Fibroblast of skin of right quadriceps (primary cell): ENCODE results near the gene PRDX1.
"Not testable (repeated sequence)": the region's sequence is repeated elsewhere in the genome, so short reads cannot be mapped to it uniquely, and the experiment has no call there.

Source experiments
- DNase-seq: peaks from one replicate; pipeline ENCODE4 v3.0.0-alpha.2; 2013

The PRDX1 gene

GRCh38 chr1:45535988-45536766 lies 14.5 kb upstream of the PRDX1 start:
- DNase-seq, result no peak

- no peak for DNase-seq
Measured at GRCh38 chr1:45531873-45532272, 10.2 kb upstream of the PRDX1 start.

- DNase-seq, result no peak
Measured at GRCh38 chr1:45530632-45531135, 9.0 kb upstream of the PRDX1 start.

- DNase-seq, result no peak
Measured at GRCh38 chr1:45526135-45526644, 4.5 kb upstream of the PRDX1 start.

- not testable (repeated sequence) for DNase-seq
Measured at GRCh38 chr1:45523975-45524374, 2.3 kb upstream of the PRDX1 start.

- DNase-seq, result not testable (repeated sequence)
Measured at GRCh38 chr1:45523516-45523915, 1.8 kb upstream of the PRDX1 start.

GRCh38 chr1:45522324-45523104 lies 830 bp upstream of the PRDX1 start:
- DNase-seq, result peak; percentile 58

- not testable (repeated sequence) for DNase-seq
Measured at GRCh38 chr1:45519774-45520173, 1.9 kb downstream of the PRDX1 start.

GRCh38 chr1:45518910-45519309 lies 2.8 kb downstream of the PRDX1 start:
- no peak for DNase-seq

GRCh38 chr1:45518366-45518765 lies 3.3 kb downstream of the PRDX1 start:
- not testable (repeated sequence) for DNase-seq

GRCh38 chr1:45516465-45516864 lies 5.2 kb downstream of the PRDX1 start:
- DNase-seq, result no peak

GRCh38 chr1:45516036-45516435 lies 5.6 kb downstream of the PRDX1 start:
- DNase-seq, result no peak

GRCh38 chr1:45513532-45514260 lies 8.0 kb downstream of the PRDX1 start:
- not testable (repeated sequence) for DNase-seq

GRCh38 chr1:45512641-45513054 lies 9.0 kb downstream of the PRDX1 start:
- peak; percentile 46 for DNase-seq

GRCh38 chr1:45510972-45511527 lies 10.6 kb downstream of the PRDX1 start:
- no peak for DNase-seq

- no peak for DNase-seq
Measured at GRCh38 chr1:45510036-45510971, 11.4 kb downstream of the PRDX1 start.

- DNase-seq, result no peak
Measured at GRCh38 chr1:45508295-45509151, 13.2 kb downstream of the PRDX1 start.

GRCh38 chr1:45507893-45508292 lies 13.8 kb downstream of the PRDX1 start:
- DNase-seq, result no peak

GRCh38 chr1:45507195-45507594 lies 14.5 kb downstream of the PRDX1 start:
- no peak for DNase-seq
